Parathyroid adenoma (tissue), 2 donors: Measurements from ENCODE around the gene TXN2.
"Not testable (repeated sequence)": the region's sequence is repeated elsewhere in the genome, so short reads cannot be mapped to it uniquely, and the experiment has no call there.

Source experiments
- H2AFZ ChIP-seq: fragments of 300-600 bp; sonication (generic); one replicate; pipeline ENCODE4 v1.7.0; 2017; ENCODE audit warnings: antibody characterized with exemption, mild to moderate bottlenecking
- H3K27ac ChIP-seq: fragments of 300-600 bp; sonication (generic); one replicate; pipeline ENCODE4 v1.7.0; 2017
- H3K27me3 ChIP-seq: fragments of 300-600 bp; sonication (generic); one replicate; pipeline ENCODE4 v1.7.0; 2017; ENCODE audit warnings: low read length; ENCODE audit not compliant: control insufficient read depth, insufficient read depth
- H3K36me3 ChIP-seq: fragments of 300-600 bp; sonication (generic); one replicate; pipeline ENCODE4 v1.7.0; 2017; ENCODE audit warnings: low read length; ENCODE audit not compliant: control insufficient read depth, insufficient read depth
- H3K4me1 ChIP-seq: fragments of 300-600 bp; sonication (generic); one replicate; pipeline ENCODE4 v1.7.0; 2017; ENCODE audit warnings: control low read depth
- H3K4me2 ChIP-seq: fragments of 300-600 bp; sonication (generic); one replicate; pipeline ENCODE4 v1.7.0; 2017; ENCODE audit warnings: low read length
- H3K4me3 ChIP-seq: fragments of 300-600 bp; sonication (generic); one replicate; pipeline ENCODE4 v1.7.0; 2017; ENCODE audit warnings: low read depth, low read length
- H3K79me2 ChIP-seq: fragments of 300-600 bp; sonication (generic); one replicate; pipeline ENCODE4 v1.7.0; 2017; ENCODE audit warnings: control low read depth
- H3K9ac ChIP-seq: fragments of 300-600 bp; sonication (generic); one replicate; pipeline ENCODE4 v1.7.0; 2017; ENCODE audit warnings: mild to moderate bottlenecking
- H3K9me3 ChIP-seq: fragments of 300-600 bp; sonication (generic); one replicate; pipeline ENCODE4 v1.7.0; 2017; ENCODE audit warnings: low read length; ENCODE audit not compliant: control insufficient read depth
- CTCF ChIP-seq: fragments of 300-600 bp; sonication (generic); IDR thresholded peaks from one replicate; pipeline ENCODE4 v1.7.0; 2017; ENCODE audit warnings: antibody characterized with exemption, mild to moderate bottlenecking
- donor health status: primary hyperparathyroidism.

TXN2 gene

GRCh38 chr22:36433318-36434231 lies 47.9 kb downstream of the TXN2 start:
- no peak overlapping the region for H3K27ac ChIP-seq
- no peak overlapping the region for H3K4me2 ChIP-seq
- no peaks in the 10 kb centered on the region for H3K79me2 ChIP-seq
- H3K4me1 ChIP-seq = no peaks in the 10 kb centered on the region
- no peaks in the 10 kb centered on the region for H3K36me3 ChIP-seq
- H3K9ac ChIP-seq = no peak overlapping the region
- H3K4me3 ChIP-seq = no peak overlapping the region
- TF ChIP-seq CTCF = no peak
- H3K27me3 ChIP-seq = no peaks in the 10 kb centered on the region
- no peaks in the 10 kb centered on the region for H3K9me3 ChIP-seq
- H2AFZ ChIP-seq = peak overlapping the region; percentile 53

DNA sequence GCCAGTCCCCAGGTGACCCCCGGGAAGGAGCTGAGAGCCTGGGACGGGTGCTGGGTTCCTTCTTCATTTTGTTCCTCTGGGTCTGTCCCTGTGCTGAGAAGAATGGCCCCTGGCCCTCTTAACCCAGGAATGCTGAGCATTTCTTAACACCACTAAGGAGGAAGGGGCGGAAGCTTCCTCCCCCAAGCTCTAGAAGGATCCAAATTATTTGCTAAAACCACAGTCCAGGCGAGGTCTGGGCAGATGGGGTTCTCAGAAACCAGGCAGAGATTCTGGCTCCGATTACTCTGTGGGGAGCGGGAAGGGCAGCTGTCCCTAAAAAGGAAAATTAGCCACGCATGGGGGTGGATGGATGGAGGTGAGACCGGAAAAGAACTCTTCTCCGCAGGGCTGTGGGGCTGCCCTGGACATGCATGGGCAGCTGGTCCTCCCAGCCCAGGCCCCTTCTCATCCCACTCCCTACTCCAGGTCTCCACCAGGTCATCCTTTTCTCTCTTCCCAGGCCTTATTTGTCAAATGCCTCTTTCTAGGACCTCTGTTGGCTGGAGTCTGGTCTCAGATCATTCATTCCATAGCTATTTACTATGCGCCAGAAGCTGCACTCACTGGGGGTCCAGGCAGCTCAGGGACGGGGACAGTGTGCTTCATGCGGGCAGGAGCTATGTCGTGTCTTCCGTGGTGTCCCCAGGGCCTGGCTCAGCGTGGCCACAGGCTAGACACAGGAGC lies 48.7 kb downstream of the TXN2 start:
- no peak overlapping the region for H2AFZ ChIP-seq
- no peaks in the 10 kb centered on the region for H3K4me1 ChIP-seq
- H3K36me3 ChIP-seq = no peaks in the 10 kb centered on the region
- H3K79me2 ChIP-seq = no peaks in the 10 kb centered on the region
- no peaks in the 10 kb centered on the region for H3K9me3 ChIP-seq
- no peak overlapping the region for H3K27ac ChIP-seq
- no peak overlapping the region for H3K4me2 ChIP-seq
- no peaks in the 10 kb centered on the region for H3K27me3 ChIP-seq
- no peak for TF ChIP-seq CTCF
- no peak overlapping the region for H3K4me3 ChIP-seq
- H3K9ac ChIP-seq = no peak overlapping the region

DNA sequence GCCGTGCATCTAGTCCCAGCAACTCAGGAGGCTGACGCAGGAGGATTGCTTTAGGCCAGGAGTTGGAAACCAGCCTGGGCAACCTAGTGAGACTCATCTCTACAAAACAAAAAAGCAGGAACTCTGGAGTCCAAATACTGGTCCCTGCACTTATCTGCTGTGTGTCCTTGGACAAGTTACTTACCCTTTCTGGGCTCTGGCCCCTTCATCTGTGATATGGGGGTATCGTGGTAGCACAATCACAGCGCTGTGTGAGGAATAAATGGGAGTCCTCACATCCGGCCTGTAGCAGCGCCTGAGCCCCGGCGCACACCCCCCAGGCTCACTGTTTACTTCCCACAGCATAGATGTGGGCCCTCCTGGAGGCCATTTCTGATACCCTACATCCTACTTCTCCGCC lies 49.5 kb downstream of the TXN2 start:
- Histone ChIP-seq H3K9ac (no peak overlapping the region), H3K4me1 (no peaks in the 10 kb centered on the region), H3K27me3 (no peaks in the 10 kb centered on the region), H3K4me3 (no peak overlapping the region), H2AFZ (no peak overlapping the region), H3K79me2 (no peaks in the 10 kb centered on the region), H3K36me3 (no peaks in the 10 kb centered on the region), H3K27ac (no peak overlapping the region), H3K4me2 (no peak overlapping the region), H3K9me3 (no peaks in the 10 kb centered on the region)
- TF ChIP-seq CTCF = no peak

DNA sequence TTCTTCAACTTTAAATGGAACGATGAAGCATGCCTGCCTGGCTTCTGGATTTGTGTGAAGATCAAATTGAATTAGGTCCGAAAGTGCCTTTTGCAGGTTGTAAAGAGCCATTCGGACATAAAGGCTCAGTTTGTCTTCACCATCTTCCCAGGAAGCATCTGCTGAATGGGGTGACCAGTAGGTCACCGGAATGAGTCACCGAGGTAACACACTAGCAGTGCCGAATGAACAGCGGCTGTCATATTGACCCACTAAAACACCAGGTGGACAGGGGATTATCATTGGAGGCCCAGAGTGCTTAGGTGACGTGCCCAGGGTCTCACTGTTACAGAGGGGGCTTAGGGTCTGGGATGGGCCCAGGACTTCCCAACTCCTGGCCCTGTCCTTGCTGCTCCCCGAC lies 50.6 kb downstream of the TXN2 start:
- no peaks in the 10 kb centered on the region for H3K27me3 ChIP-seq
- H3K4me1 ChIP-seq = no peaks in the 10 kb centered on the region
- H3K4me3 ChIP-seq = no peak overlapping the region
- no peak for TF ChIP-seq CTCF
- no peak overlapping the region for H3K4me2 ChIP-seq
- no peak overlapping the region for H3K9ac ChIP-seq
- no peak overlapping the region for H2AFZ ChIP-seq
- H3K9me3 ChIP-seq = no peaks in the 10 kb centered on the region
- no peaks in the 10 kb centered on the region for H3K36me3 ChIP-seq
- H3K79me2 ChIP-seq = no peaks in the 10 kb centered on the region
- H3K27ac ChIP-seq = no peak overlapping the region

GRCh38 chr22:36427952-36428351 lies 53.5 kb downstream of the TXN2 start:
- H3K27me3 ChIP-seq, H3K9ac ChIP-seq, H3K4me1 ChIP-seq, H3K79me2 ChIP-seq, H3K9me3 ChIP-seq, H3K36me3 ChIP-seq, H2AFZ ChIP-seq, H3K4me2 ChIP-seq, H3K4me3 ChIP-seq, H3K27ac ChIP-seq: not testable (repeated sequence)
